GM13976 (cell line): ENCODE measurements around the gene AQP11.
"Not testable (repeated sequence)": the region's sequence is repeated elsewhere in the genome, so short reads cannot be mapped to it uniquely, and the experiment has no call there.

Source experiments
- DNase-seq: peaks from one replicate; pipeline ENCODE4 v3.0.0; 2012; ENCODE audit warnings: low spot score
- in situ Hi-C: fragments of 300-500 bp; cut with MboI; formaldehyde crosslinking; loops from one replicate; pipeline ENCODE4 v1.12.0; 2022; ENCODE audit warnings: low sequenced_read_pairs, mixed read lengths, inconsistent platforms; ENCODE audit not compliant: unreplicated experiment
- TF ChIP-seq, protein P1 (sequence below): IDR thresholded peaks from 2 replicates; pipeline ENCODE4 v1.5.1; 2012; ENCODE audit warnings: borderline replicate concordance, mild to moderate bottlenecking; ENCODE audit not compliant: insufficient read depth; ENCODE audit errors: extremely low read depth, missing control alignments, control extremely low read depth

The AQP11 gene

DNA sequence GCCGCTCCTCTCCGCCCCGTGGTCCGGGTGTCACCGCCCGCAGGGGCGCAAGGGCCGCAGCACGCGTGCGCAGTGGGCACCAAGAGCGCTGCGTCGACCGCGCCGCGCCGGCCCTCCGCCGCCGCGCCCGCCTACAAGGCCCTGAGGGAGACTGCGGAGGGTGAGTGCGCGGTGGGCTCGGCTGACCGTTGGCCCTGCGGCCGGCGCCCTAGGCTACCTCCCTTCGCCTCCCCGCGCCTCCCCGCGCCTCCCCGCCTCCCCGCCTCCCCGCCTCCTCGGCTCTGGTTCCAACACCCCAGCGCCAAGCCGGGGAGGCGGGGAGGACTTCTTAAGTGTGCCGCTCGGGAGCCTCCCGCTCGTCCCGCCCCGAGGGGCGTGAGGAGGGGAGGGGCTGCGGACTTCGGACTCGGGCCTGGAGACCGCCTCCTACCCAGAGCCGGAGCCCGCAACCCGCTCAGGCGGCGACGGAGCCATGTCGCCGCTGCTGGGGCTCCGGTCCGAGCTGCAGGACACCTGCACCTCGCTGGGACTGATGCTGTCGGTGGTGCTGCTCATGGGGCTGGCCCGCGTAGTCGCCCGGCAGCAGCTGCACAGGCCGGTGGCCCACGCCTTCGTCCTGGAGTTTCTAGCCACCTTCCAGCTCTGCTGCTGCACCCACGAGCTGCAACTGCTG, at the start of gene AQP11:
TSS of gene AQP11 (plus strand) at position 433 of the 673 bp plus-strand sequence. CDS start at position 473, 40 bp downstream.
- in situ Hi-C loops = no loop called here
- DNase-seq = peak; percentile 93
- TF ChIP-seq, protein P1, sequence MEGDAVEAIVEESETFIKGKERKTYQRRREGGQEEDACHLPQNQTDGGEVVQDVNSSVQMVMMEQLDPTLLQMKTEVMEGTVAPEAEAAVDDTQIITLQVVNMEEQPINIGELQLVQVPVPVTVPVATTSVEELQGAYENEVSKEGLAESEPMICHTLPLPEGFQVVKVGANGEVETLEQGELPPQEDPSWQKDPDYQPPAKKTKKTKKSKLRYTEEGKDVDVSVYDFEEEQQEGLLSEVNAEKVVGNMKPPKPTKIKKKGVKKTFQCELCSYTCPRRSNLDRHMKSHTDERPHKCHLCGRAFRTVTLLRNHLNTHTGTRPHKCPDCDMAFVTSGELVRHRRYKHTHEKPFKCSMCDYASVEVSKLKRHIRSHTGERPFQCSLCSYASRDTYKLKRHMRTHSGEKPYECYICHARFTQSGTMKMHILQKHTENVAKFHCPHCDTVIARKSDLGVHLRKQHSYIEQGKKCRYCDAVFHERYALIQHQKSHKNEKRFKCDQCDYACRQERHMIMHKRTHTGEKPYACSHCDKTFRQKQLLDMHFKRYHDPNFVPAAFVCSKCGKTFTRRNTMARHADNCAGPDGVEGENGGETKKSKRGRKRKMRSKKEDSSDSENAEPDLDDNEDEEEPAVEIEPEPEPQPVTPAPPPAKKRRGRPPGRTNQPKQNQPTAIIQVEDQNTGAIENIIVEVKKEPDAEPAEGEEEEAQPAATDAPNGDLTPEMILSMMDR = no peak

- DNase-seq = no peak
- in situ Hi-C loops = no loop called here
- TF ChIP-seq, protein P1 = no peak
These were observed 47.5 kb upstream of the AQP11 start for GRCh38 chr11:77542296-77542695.

GRCh38 chr11:77547047-77547836, 42.5 kb upstream of the AQP11 start:
- no peak for DNase-seq
- in situ Hi-C loops = no loop called here
- TF ChIP-seq, protein P1 = no peak

DNA sequence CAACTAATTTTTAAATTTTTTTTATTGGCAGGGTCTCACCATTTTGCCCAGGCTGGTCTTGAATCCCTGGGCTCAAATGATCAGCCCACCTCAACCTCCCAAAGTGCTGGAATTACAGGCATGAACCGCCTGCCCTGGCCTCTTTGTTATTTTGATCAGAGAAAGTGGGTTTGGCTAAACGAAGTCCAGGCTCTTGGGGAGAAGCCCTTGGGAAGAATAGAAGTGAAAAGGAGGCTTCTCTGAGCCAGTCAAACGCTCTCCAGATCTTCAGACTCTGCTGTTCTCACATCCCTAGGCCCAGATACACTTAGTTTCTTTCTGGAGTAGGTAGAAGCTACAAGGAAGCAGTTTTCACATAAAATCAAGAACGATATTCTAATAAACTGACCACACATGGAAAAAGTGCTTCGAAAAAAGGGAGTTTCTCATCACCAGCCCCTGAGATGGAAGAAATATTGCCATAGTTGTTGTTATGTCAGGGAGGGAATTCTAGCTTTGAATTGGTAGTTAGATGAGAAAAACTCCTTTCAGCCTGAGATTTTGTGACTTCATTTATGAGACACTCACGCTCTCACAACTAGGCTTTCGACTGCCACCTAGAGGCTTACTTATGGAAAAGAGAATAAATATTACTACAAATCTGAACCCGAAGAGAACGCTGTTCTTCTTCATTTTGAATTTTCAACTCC, 41.7 kb upstream of the AQP11 start:
- TF ChIP-seq, protein P1 = peak; percentile 50
- DNase-seq = peak; percentile 63
- in situ Hi-C loops = no loop called here

- TF ChIP-seq, protein P1 = no peak
- in situ Hi-C loops = no loop called here
- DNase-seq = no peak
These were observed 41.0 kb upstream of the AQP11 start for GRCh38 chr11:77548552-77549445.

DNA sequence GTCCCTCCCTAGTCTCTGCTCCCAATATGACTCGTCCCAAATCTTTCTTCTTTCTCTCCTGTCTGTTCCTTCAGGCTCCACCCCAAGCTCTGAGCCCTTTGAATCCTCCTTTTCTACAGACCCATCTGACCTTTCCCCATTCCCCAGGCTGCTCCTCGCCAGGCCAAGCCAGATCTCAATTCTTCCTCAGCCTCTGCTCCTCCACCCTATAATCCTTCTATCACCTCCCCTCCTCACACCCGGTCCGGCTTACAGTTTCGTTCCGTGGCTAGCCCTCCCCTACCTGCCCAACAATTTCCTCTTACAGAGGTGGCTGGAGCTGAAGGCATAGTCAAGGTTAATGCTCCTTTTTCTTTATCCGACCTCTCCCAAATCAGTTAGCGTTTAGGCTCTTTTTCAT, 38.3 kb upstream of the AQP11 start:
- in situ Hi-C loops = loop anchor here (25.0 kb wide), 1 partner anchor 364 kb away; no protein-coding TSS in a partner anchor
- DNase-seq = not testable (repeated sequence)
